Cardiac muscle cell (in vitro differentiated cells and primary cell): Measurements from ENCODE around the gene LGALS4. TPM values are rescaled to one million over a fixed set of nuclear protein-coding genes. Genes with fewer than 3 reads are reported as not detected.
"Not testable (repeated sequence)": the region's sequence is repeated elsewhere in the genome, so short reads cannot be mapped to it uniquely, and the experiment has no call there.

ENCODE experiments used
- DNase-seq, 2 donors: peaks; one replicate each; pipeline versions ENCODE4 v3.0.0 to v3.0.0-alpha.2; 2010 to 2017; ENCODE audit warnings: low read depth in 1 of 2, low spot score in 1 of 2
- H3K27ac ChIP-seq: fragments of 200-600 bp; sonication (generic); 2 replicates; pipeline ENCODE4 v1.5.1; 2016
- H3K27me3 ChIP-seq: fragments of 200-600 bp; sonication (generic); 2 replicates; pipeline ENCODE4 v1.6.0; 2016; ENCODE audit warnings: control low read depth
- H3K36me3 ChIP-seq: fragments of 200-600 bp; sonication (generic); 2 replicates; pipeline ENCODE4 v1.5.1; 2016; ENCODE audit warnings: control low read depth
- H3K4me1 ChIP-seq: fragments of 200-600 bp; sonication (generic); 2 replicates; pipeline ENCODE4 v1.8.1; 2017; ENCODE audit warnings: low read depth, mild to moderate bottlenecking, mixed run types
- H3K4me3 ChIP-seq: fragments of 200-600 bp; sonication (generic); 2 replicates; pipeline ENCODE4 v1.5.1; 2016; ENCODE audit warnings: mild to moderate bottlenecking
- H3K9me3 ChIP-seq: fragments of 200-600 bp; sonication (generic); 2 replicates; pipeline ENCODE4 v1.5.1; 2017; ENCODE audit warnings: low read depth, mild to moderate bottlenecking, control low read depth
- polyA plus RNA-seq: library from polyadenylated mRNA; unstranded; fragments of >200 nt; fragmentation: Nextera tagmentation; extraction: Ambion mirVana; gene quantifications from 2 replicates; pipeline ENCODE4 v1.2.1, GENCODE V29; 2016
- total RNA-seq: library from RNA; depleted of rRNA; stranded (reverse); fragments of >200 nt; gene quantifications from 2 replicates; pipeline ENCODE4 v1.2.3, GENCODE V29; 2016
- TF ChIP-seq, protein P1 (sequence below): IDR thresholded peaks from 2 replicates; pipeline ENCODE4 v1.5.1; 2012; ENCODE audit warnings: low read depth, mild to moderate bottlenecking, low read length

The LGALS4 gene
- total and polyA plus RNA-seq, 2 experiments from 2014 or later = 0.50 to 1.0 TPM

DNA sequence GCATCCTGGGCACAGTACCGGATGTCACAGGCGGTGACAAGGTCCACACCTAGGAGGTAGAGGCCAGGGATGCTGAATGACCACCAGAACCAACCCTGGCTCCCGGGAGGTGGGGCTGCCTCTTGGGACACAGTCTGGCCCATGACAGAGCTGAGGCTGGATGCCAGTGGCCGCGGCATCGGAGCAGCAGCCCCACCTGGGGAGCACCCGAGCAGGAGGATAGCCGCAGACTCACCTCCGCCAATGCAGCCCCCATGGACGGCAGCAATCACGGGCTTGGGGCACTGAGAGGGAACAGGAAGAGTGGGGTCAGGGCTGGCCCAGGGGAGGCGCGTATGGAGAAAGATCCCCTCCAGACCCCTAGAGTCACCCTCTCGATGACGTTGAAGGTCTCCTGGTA, 4.3 kb upstream of the LGALS4 start:
- no peak overlapping the region for H3K27ac ChIP-seq
- peaks cover 29% of the 10 kb centered on the region for H3K4me1 ChIP-seq
- peaks cover 12% of the 10 kb centered on the region for H3K36me3 ChIP-seq
- no peak for DNase-seq
- no peaks in the 10 kb centered on the region for H3K9me3 ChIP-seq
- H3K4me3 ChIP-seq = no peak overlapping the region
- TF ChIP-seq, protein P1, sequence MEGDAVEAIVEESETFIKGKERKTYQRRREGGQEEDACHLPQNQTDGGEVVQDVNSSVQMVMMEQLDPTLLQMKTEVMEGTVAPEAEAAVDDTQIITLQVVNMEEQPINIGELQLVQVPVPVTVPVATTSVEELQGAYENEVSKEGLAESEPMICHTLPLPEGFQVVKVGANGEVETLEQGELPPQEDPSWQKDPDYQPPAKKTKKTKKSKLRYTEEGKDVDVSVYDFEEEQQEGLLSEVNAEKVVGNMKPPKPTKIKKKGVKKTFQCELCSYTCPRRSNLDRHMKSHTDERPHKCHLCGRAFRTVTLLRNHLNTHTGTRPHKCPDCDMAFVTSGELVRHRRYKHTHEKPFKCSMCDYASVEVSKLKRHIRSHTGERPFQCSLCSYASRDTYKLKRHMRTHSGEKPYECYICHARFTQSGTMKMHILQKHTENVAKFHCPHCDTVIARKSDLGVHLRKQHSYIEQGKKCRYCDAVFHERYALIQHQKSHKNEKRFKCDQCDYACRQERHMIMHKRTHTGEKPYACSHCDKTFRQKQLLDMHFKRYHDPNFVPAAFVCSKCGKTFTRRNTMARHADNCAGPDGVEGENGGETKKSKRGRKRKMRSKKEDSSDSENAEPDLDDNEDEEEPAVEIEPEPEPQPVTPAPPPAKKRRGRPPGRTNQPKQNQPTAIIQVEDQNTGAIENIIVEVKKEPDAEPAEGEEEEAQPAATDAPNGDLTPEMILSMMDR = no peak
- no peaks in the 10 kb centered on the region for H3K27me3 ChIP-seq

DNA sequence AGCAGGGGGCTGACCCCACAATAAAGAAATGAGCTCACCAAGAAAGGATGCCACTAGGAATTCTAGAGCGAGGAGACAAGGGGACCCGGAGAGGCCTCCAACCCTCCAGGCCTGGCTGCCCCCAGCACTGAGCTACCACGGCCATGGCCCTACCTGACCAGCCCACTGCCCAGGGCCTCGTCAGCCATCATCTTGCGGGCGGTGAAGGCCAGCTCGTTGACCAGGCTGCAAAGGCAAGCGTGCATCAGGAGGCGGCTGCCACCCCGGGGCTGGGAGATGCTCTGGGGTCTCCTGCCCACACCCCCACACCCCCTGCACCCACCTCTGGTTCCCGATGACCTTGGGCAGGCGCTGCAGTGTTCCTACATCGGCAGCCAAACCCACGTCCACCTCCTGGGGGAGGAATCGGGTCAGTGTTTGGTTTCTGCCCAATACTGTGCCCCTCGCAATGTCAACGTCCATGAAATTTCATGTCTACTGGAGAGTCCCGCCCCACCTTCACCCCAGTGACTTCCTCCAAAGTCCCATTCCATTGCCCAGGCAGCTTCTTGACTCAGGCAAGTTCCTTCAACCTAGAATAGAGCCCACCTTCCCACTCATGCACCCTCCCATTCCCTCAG, 3.5 kb upstream of the LGALS4 start:
- Histone ChIP-seq H3K4me1 (peaks cover 28% of the 10 kb centered on the region), H3K4me3 (no peak overlapping the region), H3K27me3 (no peaks in the 10 kb centered on the region), H3K36me3 (peaks cover 12% of the 10 kb centered on the region), H3K27ac (no peak overlapping the region), H3K9me3 (no peaks in the 10 kb centered on the region)
- DNase-seq = no peak
- TF ChIP-seq, protein P1 = no peak

DNA sequence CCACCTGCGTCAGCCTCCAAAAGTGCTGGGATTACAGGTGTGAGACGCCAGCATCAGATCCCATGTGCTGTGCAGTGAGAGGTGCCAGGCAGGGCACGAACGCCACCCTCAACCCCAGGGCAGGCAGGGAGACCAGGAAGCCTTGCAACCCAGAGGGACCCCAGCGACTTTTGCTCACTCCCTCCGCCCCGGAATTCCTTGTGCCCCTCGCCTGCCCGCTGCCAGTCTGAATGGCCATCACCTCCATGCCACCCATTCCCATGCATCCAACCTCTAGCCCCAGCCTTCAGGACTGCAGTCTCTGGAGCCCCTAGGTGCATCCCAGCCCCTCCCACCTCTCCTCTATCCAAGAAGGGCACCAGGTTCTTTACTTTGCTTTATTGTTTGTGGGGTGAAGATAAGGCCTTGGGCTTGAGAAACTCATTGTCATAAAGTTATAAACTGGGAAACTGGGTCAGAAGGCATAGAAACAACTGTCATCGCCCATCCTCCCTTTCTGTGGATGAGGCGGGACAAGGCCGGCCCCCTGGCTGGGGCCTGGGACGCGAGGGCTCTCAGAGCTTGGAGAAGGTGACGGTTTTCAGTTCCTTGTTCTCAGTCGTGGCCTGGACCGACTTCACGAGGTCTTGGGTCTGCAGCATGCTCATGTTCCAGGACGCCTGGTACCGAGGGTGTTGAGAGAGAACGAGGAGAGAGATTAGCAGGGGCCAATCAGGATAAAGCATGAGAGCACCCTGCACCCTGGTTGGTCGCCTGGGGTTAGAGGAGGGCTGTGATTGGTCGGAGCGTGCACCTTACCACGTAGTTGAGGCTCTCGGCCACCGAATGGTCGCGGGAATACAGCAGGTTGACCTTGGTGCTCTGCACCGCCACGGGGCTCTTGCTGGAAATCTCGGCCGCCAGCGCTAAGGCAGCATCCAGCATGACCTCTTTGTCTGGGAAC, 2.6 kb upstream of the LGALS4 start:
- DNase-seq = no peak
- peaks cover 12% of the 10 kb centered on the region for H3K36me3 ChIP-seq
- no peaks in the 10 kb centered on the region for H3K9me3 ChIP-seq
- peaks cover 19% of the 10 kb centered on the region for H3K4me1 ChIP-seq
- no peaks in the 10 kb centered on the region for H3K27me3 ChIP-seq
- H3K27ac ChIP-seq = peak overlapping the region; percentile 28
- H3K4me3 ChIP-seq = no peak overlapping the region
- TF ChIP-seq, protein P1 = no peak

DNA sequence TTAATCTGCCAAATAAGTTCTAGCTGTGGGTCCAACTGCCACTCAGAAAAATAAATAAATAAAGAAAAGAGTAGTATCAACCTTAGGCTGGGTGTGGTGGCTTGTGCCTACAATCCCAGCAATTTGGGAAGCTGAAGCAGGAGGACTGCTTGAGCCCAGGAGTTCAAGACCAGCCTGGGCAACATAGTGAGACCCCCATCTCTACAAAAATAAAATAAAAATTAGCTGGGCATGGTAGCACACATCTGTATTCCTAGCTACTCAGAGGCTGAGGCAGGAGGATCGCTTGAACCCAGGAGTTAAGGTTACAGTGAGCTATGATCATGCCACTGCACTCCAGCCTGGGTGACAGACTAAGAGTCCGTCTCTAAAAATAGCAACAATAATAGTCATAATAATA, 1.2 kb upstream of the LGALS4 start:
- not testable (repeated sequence) for H3K4me1 ChIP-seq, H3K9me3 ChIP-seq, H3K4me3 ChIP-seq, H3K27ac ChIP-seq, H3K27me3 ChIP-seq, DNase-seq
- peaks cover 12% of the 10 kb centered on the region for H3K36me3 ChIP-seq

DNA sequence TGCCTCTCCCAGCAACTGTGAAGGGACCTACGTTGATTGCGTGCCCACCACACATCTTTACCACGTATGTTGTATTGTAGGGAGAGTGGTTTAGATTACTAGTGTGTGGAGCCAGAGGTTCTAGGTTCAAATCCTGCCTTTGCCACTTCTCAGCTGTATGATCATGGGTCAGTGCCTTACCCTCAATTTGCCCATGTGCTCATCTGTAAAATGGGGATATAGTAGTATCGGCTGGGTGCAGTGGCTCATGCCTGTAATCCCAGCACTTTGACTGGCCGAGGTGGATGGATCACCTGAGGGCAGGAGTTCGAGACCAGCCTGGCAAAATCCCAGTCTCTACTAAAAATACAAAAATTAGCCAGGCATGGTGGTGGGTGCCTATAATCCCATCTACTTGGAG, 578 bp upstream of the LGALS4 start:
- TF ChIP-seq, protein P1 = no peak
- no peak overlapping the region for H3K4me3 ChIP-seq
- peaks cover 2% of the 10 kb centered on the region for H3K4me1 ChIP-seq
- no peak for DNase-seq
- H3K27me3 ChIP-seq = no peaks in the 10 kb centered on the region
- peaks cover 12% of the 10 kb centered on the region for H3K36me3 ChIP-seq
- no peak overlapping the region for H3K27ac ChIP-seq
- no peaks in the 10 kb centered on the region for H3K9me3 ChIP-seq
